Parathyroid adenoma (tissue), 2 donors: Measurements from ENCODE around the gene DTNB.

Experiments
- H2AFZ ChIP-seq: fragments of 300-600 bp; sonication (generic); one replicate; pipeline ENCODE4 v1.7.0; 2017; ENCODE audit warnings: antibody characterized with exemption, mild to moderate bottlenecking
- H3K27ac ChIP-seq: fragments of 300-600 bp; sonication (generic); one replicate; pipeline ENCODE4 v1.7.0; 2017
- H3K27me3 ChIP-seq: fragments of 300-600 bp; sonication (generic); one replicate; pipeline ENCODE4 v1.7.0; 2017; ENCODE audit warnings: low read length; ENCODE audit not compliant: control insufficient read depth, insufficient read depth
- H3K36me3 ChIP-seq: fragments of 300-600 bp; sonication (generic); one replicate; pipeline ENCODE4 v1.7.0; 2017; ENCODE audit warnings: low read length; ENCODE audit not compliant: control insufficient read depth, insufficient read depth
- H3K4me1 ChIP-seq: fragments of 300-600 bp; sonication (generic); one replicate; pipeline ENCODE4 v1.7.0; 2017; ENCODE audit warnings: control low read depth
- H3K4me2 ChIP-seq: fragments of 300-600 bp; sonication (generic); one replicate; pipeline ENCODE4 v1.7.0; 2017; ENCODE audit warnings: low read length
- H3K4me3 ChIP-seq: fragments of 300-600 bp; sonication (generic); one replicate; pipeline ENCODE4 v1.7.0; 2017; ENCODE audit warnings: low read depth, low read length
- H3K79me2 ChIP-seq: fragments of 300-600 bp; sonication (generic); one replicate; pipeline ENCODE4 v1.7.0; 2017; ENCODE audit warnings: control low read depth
- H3K9ac ChIP-seq: fragments of 300-600 bp; sonication (generic); one replicate; pipeline ENCODE4 v1.7.0; 2017; ENCODE audit warnings: mild to moderate bottlenecking
- H3K9me3 ChIP-seq: fragments of 300-600 bp; sonication (generic); one replicate; pipeline ENCODE4 v1.7.0; 2017; ENCODE audit warnings: low read length; ENCODE audit not compliant: control insufficient read depth
- TF ChIP-seq, protein P1 (sequence below): fragments of 300-600 bp; sonication (generic); IDR thresholded peaks from one replicate; pipeline ENCODE4 v1.7.0; 2017; ENCODE audit warnings: antibody characterized with exemption, mild to moderate bottlenecking
- donor health status: primary hyperparathyroidism.

DTNB gene

DNA sequence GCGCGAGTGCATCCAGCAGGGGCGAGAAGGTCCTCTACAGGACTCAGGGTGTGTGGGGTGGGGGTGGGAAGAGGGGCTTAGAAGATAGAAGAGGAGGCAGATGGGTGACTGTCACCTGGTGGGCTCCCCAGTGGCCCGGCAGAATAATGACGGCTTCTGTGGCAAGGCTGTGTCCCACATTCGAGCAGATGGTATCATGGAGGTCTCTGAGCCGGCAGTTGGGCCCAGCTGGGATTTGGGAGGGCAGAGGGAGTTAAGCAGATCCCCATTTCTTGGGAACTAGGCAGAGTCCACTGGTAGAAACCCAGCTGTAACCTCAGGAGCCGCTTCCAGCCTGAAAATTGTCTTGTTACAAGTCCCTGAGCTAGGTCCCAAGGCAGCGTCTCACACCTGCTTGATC, 28.4 kb upstream of the DTNB start:
- H3K9ac ChIP-seq: no peak overlapping the region
- TF ChIP-seq, protein P1, sequence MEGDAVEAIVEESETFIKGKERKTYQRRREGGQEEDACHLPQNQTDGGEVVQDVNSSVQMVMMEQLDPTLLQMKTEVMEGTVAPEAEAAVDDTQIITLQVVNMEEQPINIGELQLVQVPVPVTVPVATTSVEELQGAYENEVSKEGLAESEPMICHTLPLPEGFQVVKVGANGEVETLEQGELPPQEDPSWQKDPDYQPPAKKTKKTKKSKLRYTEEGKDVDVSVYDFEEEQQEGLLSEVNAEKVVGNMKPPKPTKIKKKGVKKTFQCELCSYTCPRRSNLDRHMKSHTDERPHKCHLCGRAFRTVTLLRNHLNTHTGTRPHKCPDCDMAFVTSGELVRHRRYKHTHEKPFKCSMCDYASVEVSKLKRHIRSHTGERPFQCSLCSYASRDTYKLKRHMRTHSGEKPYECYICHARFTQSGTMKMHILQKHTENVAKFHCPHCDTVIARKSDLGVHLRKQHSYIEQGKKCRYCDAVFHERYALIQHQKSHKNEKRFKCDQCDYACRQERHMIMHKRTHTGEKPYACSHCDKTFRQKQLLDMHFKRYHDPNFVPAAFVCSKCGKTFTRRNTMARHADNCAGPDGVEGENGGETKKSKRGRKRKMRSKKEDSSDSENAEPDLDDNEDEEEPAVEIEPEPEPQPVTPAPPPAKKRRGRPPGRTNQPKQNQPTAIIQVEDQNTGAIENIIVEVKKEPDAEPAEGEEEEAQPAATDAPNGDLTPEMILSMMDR: no peak
- H3K27ac ChIP-seq: no peak overlapping the region
- H3K4me3 ChIP-seq: no peak overlapping the region
- H3K27me3 ChIP-seq: no peaks in the 10 kb centered on the region
- H3K4me2 ChIP-seq: no peak overlapping the region
- H3K9me3 ChIP-seq: no peaks in the 10 kb centered on the region
- no peak overlapping the region for H2AFZ ChIP-seq
- no peaks in the 10 kb centered on the region for H3K79me2 ChIP-seq
- H3K4me1 ChIP-seq: peaks cover 15% of the 10 kb centered on the region
- H3K36me3 ChIP-seq: no peaks in the 10 kb centered on the region

DNA sequence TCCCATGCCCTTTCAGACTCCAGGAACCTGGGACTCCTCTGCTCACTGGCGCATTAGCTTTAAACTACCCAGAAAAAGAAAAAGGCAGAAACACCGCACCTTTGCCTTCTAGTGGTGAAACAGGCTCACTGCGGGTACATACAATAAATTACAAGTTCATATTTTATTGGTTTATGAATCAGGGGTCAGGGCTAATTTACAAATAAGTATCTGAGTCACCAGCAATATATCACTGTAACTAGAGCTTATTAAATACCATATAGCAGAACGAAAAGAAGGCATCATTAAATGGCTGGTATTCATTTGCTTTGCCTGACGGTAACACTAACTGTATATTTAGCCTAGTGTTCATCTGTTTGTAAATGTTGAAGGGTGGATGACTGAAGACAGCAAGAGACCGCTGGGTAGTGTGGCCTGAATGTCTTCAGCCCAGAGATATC, 26.9 kb upstream of the DTNB start:
- TF ChIP-seq, protein P1: peak; percentile 83
- no peak overlapping the region for H2AFZ ChIP-seq
- no peak overlapping the region for H3K27ac ChIP-seq
- no peaks in the 10 kb centered on the region for H3K27me3 ChIP-seq
- H3K9me3 ChIP-seq: no peaks in the 10 kb centered on the region
- no peaks in the 10 kb centered on the region for H3K36me3 ChIP-seq
- peaks cover 15% of the 10 kb centered on the region for H3K4me1 ChIP-seq
- no peak overlapping the region for H3K9ac ChIP-seq
- H3K4me2 ChIP-seq: no peak overlapping the region
- no peaks in the 10 kb centered on the region for H3K79me2 ChIP-seq
- H3K4me3 ChIP-seq: no peak overlapping the region

DNA sequence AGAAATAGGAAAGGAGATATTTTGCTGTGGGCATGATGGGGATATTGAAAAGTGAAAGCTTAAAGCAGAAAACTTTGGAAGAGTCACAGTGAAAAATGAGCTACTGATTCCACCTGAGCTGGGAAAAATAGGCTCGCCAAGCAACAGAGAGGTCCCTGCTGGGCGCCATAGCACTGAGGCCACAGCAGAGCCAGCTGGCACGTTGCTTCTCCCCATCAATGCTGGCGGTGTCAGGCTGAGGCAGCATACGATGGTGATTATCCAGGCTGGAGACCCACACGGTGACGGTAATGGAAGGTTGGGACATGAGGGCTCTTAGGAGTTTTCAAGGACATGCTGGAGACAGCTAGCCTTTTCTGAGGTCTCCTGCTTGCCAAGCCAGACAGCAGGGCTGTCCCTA, 25.8 kb upstream of the DTNB start:
- TF ChIP-seq, protein P1: no peak
- H3K36me3 ChIP-seq: no peaks in the 10 kb centered on the region
- peaks cover 15% of the 10 kb centered on the region for H3K4me1 ChIP-seq
- H3K4me2 ChIP-seq: no peak overlapping the region
- no peaks in the 10 kb centered on the region for H3K79me2 ChIP-seq
- no peak overlapping the region for H3K27ac ChIP-seq
- no peak overlapping the region for H3K4me3 ChIP-seq
- no peak overlapping the region for H3K9ac ChIP-seq
- no peak overlapping the region for H2AFZ ChIP-seq
- no peaks in the 10 kb centered on the region for H3K27me3 ChIP-seq
- H3K9me3 ChIP-seq: no peaks in the 10 kb centered on the region

DNA sequence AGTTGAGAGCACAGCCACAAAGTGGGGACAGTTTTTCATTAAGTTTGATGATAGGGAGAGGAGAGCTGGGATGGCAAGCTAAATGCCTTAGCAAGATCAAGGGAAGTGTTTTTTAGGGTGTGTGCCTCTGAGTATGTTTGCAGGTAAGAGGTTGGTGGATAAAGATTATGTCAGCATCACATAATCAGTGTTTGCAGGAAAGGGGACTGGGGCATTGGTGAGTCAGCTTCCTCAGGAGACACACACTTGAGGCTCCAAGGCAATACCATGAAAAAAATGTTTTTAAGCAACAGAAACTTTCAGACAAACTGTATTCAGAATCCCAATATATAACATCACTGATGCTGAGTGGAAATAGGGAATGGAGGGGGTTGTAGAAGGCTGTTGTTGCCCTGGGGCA, 25.4 kb upstream of the DTNB start:
- H3K27ac ChIP-seq: no peak overlapping the region
- no peak overlapping the region for H3K9ac ChIP-seq
- no peaks in the 10 kb centered on the region for H3K36me3 ChIP-seq
- TF ChIP-seq, protein P1: no peak
- H3K4me1 ChIP-seq: peaks cover 15% of the 10 kb centered on the region
- H3K79me2 ChIP-seq: no peaks in the 10 kb centered on the region
- no peaks in the 10 kb centered on the region for H3K9me3 ChIP-seq
- H3K4me2 ChIP-seq: no peak overlapping the region
- H3K27me3 ChIP-seq: no peaks in the 10 kb centered on the region
- H2AFZ ChIP-seq: no peak overlapping the region
- no peak overlapping the region for H3K4me3 ChIP-seq

DNA sequence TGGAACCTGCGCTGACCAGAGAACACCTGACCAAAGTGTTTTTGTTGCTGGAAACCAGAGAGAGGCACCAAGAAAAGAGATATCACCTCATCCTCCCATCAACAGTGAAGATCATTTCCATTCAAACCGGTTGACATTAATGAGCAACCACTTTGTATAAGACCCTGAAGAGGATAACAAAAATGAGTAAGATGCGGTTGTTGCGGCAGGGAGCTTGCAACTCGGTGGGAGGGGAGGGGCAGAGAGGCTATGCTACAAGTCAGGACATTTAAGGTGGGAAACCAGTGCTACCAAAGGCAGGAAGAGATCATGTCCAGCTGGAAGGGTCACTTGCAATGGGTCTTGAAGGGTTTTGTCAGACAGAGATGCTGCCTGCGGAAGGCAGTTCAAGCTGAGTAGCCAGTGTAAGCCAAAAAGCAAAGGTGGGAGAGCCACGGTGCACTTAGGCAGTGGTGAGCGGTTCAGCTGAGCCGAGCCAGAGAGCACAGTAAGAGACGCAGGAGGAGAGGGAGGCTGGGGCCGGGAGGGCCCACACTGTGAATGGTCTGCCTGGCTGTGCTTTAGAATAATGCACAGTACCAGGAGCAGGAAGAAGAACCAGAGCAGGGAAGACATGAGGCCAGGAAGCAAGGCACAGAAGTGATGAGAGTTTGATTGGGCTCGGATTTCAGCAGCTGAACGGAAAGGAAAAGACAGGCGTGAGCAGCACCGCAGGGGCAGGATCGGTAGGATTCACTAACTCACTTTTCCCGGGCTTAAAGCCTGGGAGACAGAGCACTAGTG, 24.4 kb upstream of the DTNB start:
- H3K4me3 ChIP-seq: no peak overlapping the region
- no peaks in the 10 kb centered on the region for H3K36me3 ChIP-seq
- H3K79me2 ChIP-seq: no peaks in the 10 kb centered on the region
- H3K27ac ChIP-seq: no peak overlapping the region
- no peaks in the 10 kb centered on the region for H3K9me3 ChIP-seq
- H3K27me3 ChIP-seq: no peaks in the 10 kb centered on the region
- no peak overlapping the region for H3K4me2 ChIP-seq
- no peak overlapping the region for H3K9ac ChIP-seq
- H2AFZ ChIP-seq: peak overlapping the region; percentile 75
- H3K4me1 ChIP-seq: peaks cover 15% of the 10 kb centered on the region
- TF ChIP-seq, protein P1: no peak
